Mesenchymal stem cell (in vitro differentiated cells and primary cell): ENCODE data around the gene MSGN1.

Source experiments
- DNase-seq: peaks from one replicate; pipeline ENCODE4 v3.0.0-alpha.2; 2013
- H2AFZ ChIP-seq: one replicate; pipeline ENCODE4 v1.6.1; 2013; ENCODE audit warnings: low read depth, mild to moderate bottlenecking, control low read depth, inconsistent platforms, low read length, moderate library complexity
- H2AK5ac ChIP-seq: 2 replicates; pipeline ENCODE4 v1.6.1; 2013; ENCODE audit warnings: low read length, moderate library complexity, mild to moderate bottlenecking, inconsistent platforms; ENCODE audit not compliant: severe bottlenecking
- H2BK120ac ChIP-seq: one replicate; pipeline ENCODE4 v1.6.1; 2013; ENCODE audit warnings: low read depth, mild to moderate bottlenecking, inconsistent platforms, low read length, moderate library complexity
- H2BK12ac ChIP-seq, 2 experiments: one replicate each; pipeline ENCODE4 v1.6.1; 2013; ENCODE audit warnings: inconsistent platforms in 2 of 2, low read length in 2 of 2, mild to moderate bottlenecking in 2 of 2, moderate library complexity in 2 of 2, control low read depth in 1 of 2
- H2BK15ac ChIP-seq: one replicate; pipeline ENCODE4 v1.6.1; 2013; ENCODE audit warnings: mild to moderate bottlenecking, low read depth, inconsistent platforms; ENCODE audit not compliant: poor library complexity, severe bottlenecking
- H2BK5ac ChIP-seq: 2 replicates; pipeline ENCODE4 v1.6.1; 2013; ENCODE audit warnings: low read depth, mild to moderate bottlenecking, low read length, control low read depth, inconsistent platforms; ENCODE audit not compliant: poor library complexity, severe bottlenecking
- H3K14ac ChIP-seq, 2 experiments: one replicate each; pipeline ENCODE4 v1.6.1; 2013; ENCODE audit warnings: inconsistent platforms in 2 of 2, low read length in 2 of 2, control low read depth in 1 of 2, mild to moderate bottlenecking in 1 of 2, moderate library complexity in 1 of 2
- H3K18ac ChIP-seq, 2 experiments: one replicate each; pipeline ENCODE4 v1.6.1; 2013; ENCODE audit warnings: inconsistent platforms in 2 of 2, low read length in 2 of 2, control low read depth in 1 of 2, low read depth in 1 of 2, mild to moderate bottlenecking in 1 of 2
- H3K23ac ChIP-seq, 2 experiments: one replicate each; pipeline ENCODE4 v1.6.1; 2013; ENCODE audit warnings: inconsistent platforms in 2 of 2, low read length in 2 of 2, mild to moderate bottlenecking in 2 of 2, moderate library complexity in 2 of 2, control low read depth in 1 of 2
- H3K27ac ChIP-seq: 2 replicates; pipeline ENCODE4 v1.5.1; 2013; ENCODE audit warnings: mild to moderate bottlenecking, moderate library complexity, low read length, control low read depth, inconsistent platforms; ENCODE audit not compliant: poor library complexity, severe bottlenecking
- H3K27me3 ChIP-seq, 2 experiments: 2 replicates each; pipeline versions ENCODE4 v1.6.1 to v1.7.0; 2013; ENCODE audit warnings: low read length in 2 of 2, mild to moderate bottlenecking in 2 of 2, moderate library complexity in 2 of 2, control low read depth in 1 of 2, inconsistent platforms in 1 of 2; ENCODE audit not compliant: control insufficient read depth in 1 of 2, insufficient read depth in 1 of 2
- H3K36me3 ChIP-seq, 2 experiments: 2 replicates each; pipeline versions ENCODE4 v1.6.1 to v1.7.0; 2013; ENCODE audit warnings: low read length in 2 of 2, control low read depth in 1 of 2, inconsistent platforms in 1 of 2, low read depth in 1 of 2, mild to moderate bottlenecking in 1 of 2; ENCODE audit not compliant: insufficient read depth in 2 of 2, control insufficient read depth in 1 of 2
- H3K4ac ChIP-seq, 2 experiments: one replicate each; pipeline ENCODE4 v1.6.1; 2013; ENCODE audit warnings: inconsistent platforms in 2 of 2, low read length in 2 of 2, mild to moderate bottlenecking in 2 of 2, moderate library complexity in 2 of 2, control low read depth in 1 of 2, low read depth in 1 of 2
- H3K4me1 ChIP-seq: 2 replicates; pipeline ENCODE4 v1.6.1; 2013; ENCODE audit warnings: low read depth, low read length, control low read depth; ENCODE audit not compliant: control insufficient read depth, insufficient read depth
- H3K4me2 ChIP-seq: 2 replicates; pipeline ENCODE4 v1.6.1; 2013; ENCODE audit warnings: low read length, mild to moderate bottlenecking, inconsistent platforms; ENCODE audit not compliant: poor library complexity, severe bottlenecking
- H3K4me3 ChIP-seq, 2 experiments: 2 replicates each; pipeline versions ENCODE4 v1.5.1 to v1.7.0; 2013; ENCODE audit warnings: low read length in 2 of 2, mild to moderate bottlenecking in 2 of 2, control low read depth in 1 of 2, low read depth in 1 of 2; ENCODE audit not compliant: insufficient read depth in 1 of 2
- H3K79me1 ChIP-seq: replicated peaks from 2 replicates; pipeline ENCODE4 v1.6.1; 2013; ENCODE audit warnings: mild to moderate bottlenecking, control low read depth, low read length, inconsistent platforms; ENCODE audit not compliant: poor library complexity, severe bottlenecking
- H3K9ac ChIP-seq: 2 replicates; pipeline ENCODE4 v1.7.0; 2013; ENCODE audit warnings: mild to moderate bottlenecking, low read length, moderate library complexity
- H3K9me3 ChIP-seq: 2 replicates; pipeline ENCODE4 v1.7.0; 2013; ENCODE audit warnings: mild to moderate bottlenecking, low read length; ENCODE audit not compliant: control insufficient read depth
- H4K8ac ChIP-seq: one replicate; pipeline ENCODE4 v1.6.1; 2013; ENCODE audit warnings: inconsistent platforms, mild to moderate bottlenecking, low read length, moderate library complexity
- H4K91ac ChIP-seq: one replicate; pipeline ENCODE4 v1.6.1; 2013; ENCODE audit warnings: mild to moderate bottlenecking, low read length, inconsistent platforms
- WGBS: methylation state at CpG from one replicate; pipeline ENCODE4 v1.1.7; 2013; ENCODE audit warnings: mixed read lengths; 5-methylcytosine and 5-hydroxymethylcytosine counted together

Gene MSGN1

DNA sequence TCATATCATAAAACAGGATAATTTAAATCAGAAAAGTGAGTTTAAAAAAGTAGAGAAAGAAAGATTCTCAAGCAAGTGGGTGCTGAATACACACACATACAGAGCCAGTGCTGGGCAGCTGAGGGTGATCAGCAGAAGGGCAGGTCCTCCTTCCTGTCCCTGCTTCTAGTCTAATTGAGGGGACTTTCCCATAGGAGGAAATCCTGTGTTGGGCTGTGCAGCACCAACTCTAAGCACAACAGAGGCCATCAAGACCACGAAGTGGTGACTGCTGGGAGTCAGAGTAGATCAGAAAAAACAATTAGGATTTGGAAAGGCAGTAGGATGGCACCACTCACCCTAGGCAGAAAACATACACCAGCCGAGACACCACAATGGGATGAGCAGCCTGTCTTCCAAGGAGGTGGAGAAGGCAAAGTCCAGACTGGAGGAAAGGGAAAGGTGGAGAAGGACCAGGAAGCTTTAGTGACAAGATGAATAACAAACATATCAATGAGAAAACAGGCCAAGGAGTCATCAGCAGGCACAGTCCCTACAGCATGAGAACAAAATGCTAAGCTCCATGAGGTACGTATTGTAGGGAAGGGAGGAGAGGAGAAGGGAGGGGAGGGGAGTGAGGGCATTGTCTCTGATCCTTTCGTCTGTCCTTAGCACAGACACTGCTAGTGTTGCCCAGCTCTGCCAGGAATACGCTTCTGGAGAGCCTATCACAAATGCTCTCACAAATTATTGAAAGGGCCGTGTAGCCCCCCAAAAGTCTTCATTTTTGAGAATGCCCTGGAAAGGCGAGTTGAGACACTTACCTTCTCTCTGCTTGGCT, 16.7 kb upstream of the MSGN1 start:
- H3K4ac ChIP-seq: no peak overlapping the region

DNA sequence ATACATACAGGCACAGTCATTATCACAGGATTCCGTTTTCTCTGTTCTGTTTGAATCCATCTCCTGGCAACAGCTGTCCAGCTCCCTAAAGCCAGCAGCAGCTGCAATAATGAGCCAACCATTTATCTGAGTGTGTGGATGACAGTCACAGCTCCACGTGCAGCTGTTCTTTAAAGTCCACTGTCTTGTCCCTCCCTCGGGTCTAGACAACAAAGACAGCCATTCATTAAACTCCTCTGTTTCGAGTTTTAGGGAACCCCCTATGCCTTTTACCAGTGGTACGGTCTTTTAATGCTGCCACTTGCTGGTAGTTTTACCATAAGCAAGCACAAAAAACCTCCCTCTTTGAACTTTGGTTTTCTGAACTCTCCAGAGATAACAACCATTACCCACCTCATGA, 16.0 kb upstream of the MSGN1 start:
- Histone ChIP-seq H2BK120ac (no peak overlapping the region), H3K18ac (no peak overlapping the region), H3K23ac (no peak overlapping the region), H3K27me3 (peaks cover 5 to 9% of the 10 kb centered on the region in 2 experiments), H4K8ac (no peak overlapping the region), H2BK15ac (no peak overlapping the region), H3K9me3 (no peaks in the 10 kb centered on the region), H3K9ac (no peak overlapping the region), H2BK5ac (no peak overlapping the region), H2AK5ac (no peak overlapping the region), H4K91ac (no peak overlapping the region), H3K14ac (no peak overlapping the region), H3K4ac (no peak overlapping the region), H3K36me3 (no peaks in the 10 kb centered on the region), H3K4me1 (no peaks in the 10 kb centered on the region), H3K79me1 (no peaks in the 10 kb centered on the region), H3K4me3 (no peak overlapping the region), H3K27ac (no peak overlapping the region), H2BK12ac (no peak overlapping the region), H3K4me2 (no peak overlapping the region), H2AFZ (no peak overlapping the region)
- DNase-seq: peak; percentile 65
- WGBS: 55% methylated on average over 4 of the region's 5 CpGs

More for the DNA sequence above, 16.7 kb upstream of the MSGN1 start:
- Histone ChIP-seq H3K4me1 (no peaks in the 10 kb centered on the region), H2BK5ac (no peak overlapping the region), H3K9ac (no peak overlapping the region), H2BK12ac (no peak overlapping the region), H2BK15ac (no peak overlapping the region), H4K91ac (no peak overlapping the region), H2BK120ac (no peak overlapping the region), H3K79me1 (no peaks in the 10 kb centered on the region), H3K36me3 (no peaks in the 10 kb centered on the region), H4K8ac (no peak overlapping the region), H3K14ac (no peak overlapping the region), H3K4me3 (no peak overlapping the region), H3K4me2 (no peak overlapping the region), H3K27ac (no peak overlapping the region), H3K27me3 (peaks cover 5 to 9% of the 10 kb centered on the region in 2 experiments), H3K23ac (no peak overlapping the region), H2AK5ac (no peak overlapping the region), H3K18ac (no peak overlapping the region), H2AFZ (no peak overlapping the region), H3K9me3 (no peaks in the 10 kb centered on the region)
- DNase-seq: no peak
- 68% methylated on average over 6 of the region's 7 CpGs for WGBS

DNA sequence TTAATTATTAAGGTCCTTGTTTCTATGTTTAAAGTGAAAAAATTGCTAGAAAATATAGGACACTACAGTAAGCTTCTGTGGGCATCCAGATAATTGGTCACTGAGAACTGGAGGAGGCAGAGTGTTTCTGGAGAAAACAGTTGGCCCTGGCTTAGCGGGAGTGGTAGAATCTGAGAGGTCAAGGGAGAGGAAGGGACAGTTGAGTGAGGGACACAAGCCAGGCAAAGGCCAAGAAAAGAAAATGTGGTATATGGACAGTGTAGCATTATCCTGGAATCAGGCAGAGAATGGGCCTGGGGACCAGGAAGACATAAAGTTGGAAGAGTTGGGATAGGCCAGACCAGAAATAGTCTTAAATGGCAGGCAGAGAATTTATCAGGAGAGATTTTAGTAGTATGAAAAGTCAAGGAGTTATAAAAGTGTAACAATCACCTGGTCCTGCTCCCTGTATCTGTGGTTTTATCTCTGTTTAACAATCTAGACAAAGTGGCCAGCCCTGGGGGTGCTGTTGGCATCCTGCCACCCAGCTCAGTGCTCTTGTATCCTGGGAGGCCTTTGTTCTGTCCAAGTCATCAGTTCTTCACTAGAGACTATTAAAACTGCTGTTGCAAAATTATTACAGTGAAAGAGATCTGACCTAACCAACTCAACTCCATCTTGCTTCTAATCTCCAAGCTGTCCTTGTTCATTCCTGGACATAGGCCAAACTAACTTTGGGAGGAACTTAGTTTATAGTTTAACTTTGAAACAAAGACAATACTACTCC, 15.4 kb upstream of the MSGN1 start:
- Histone ChIP-seq H3K4me1 (no peaks in the 10 kb centered on the region), H2BK12ac (peak overlapping the region in 1 of 2 experiments; percentile 8), H3K27ac (no peak overlapping the region), H3K4ac (no peak overlapping the region), H2BK5ac (no peak overlapping the region), H3K14ac (peak overlapping the region in 1 of 2 experiments; percentile 29), H2BK120ac (no peak overlapping the region), H4K91ac (no peak overlapping the region), H3K23ac (no peak overlapping the region), H3K18ac (no peak overlapping the region), H3K4me3 (no peak overlapping the region), H2AK5ac (no peak overlapping the region), H2AFZ (no peak overlapping the region), H3K9ac (no peak overlapping the region), H3K36me3 (no peaks in the 10 kb centered on the region), H3K27me3 (peaks cover 5 to 9% of the 10 kb centered on the region in 2 experiments), H3K9me3 (no peaks in the 10 kb centered on the region), H4K8ac (no peak overlapping the region), H3K79me1 (no peaks in the 10 kb centered on the region), H2BK15ac (no peak overlapping the region), H3K4me2 (no peak overlapping the region)
- whole genome bisulfite sequencing: 95% methylated on average over 1 of the region's 1 CpG
- DNase-seq: no peak

DNA sequence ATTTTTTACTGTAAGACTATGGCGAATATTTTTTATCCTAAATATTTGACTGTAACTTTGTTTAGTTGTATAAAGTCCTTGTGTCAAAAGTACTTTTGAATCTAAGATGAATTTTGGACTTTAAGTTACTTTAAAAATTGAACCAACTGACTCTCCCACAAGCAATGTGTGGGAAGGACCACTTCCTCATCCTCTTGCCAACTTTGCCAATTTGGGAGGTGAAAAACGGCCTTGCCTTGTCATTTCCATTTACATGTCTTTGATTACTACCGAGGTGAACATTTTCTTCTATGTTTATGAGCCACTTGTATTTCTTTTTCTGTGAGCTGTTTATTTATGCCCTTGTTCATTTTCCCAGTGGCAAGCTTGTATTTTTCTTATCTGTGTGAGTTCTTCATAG, 12.8 kb upstream of the MSGN1 start:
- Histone ChIP-seq H3K9me3 (no peaks in the 10 kb centered on the region), H3K4me2 (no peak overlapping the region), H3K27me3 (peaks cover 3 to 9% of the 10 kb centered on the region in 2 experiments), H3K27ac (no peak overlapping the region), H3K4ac (no peak overlapping the region), H3K23ac (no peak overlapping the region), H3K4me1 (no peaks in the 10 kb centered on the region), H2BK12ac (no peak overlapping the region), H3K18ac (no peak overlapping the region), H3K4me3 (no peak overlapping the region), H3K14ac (no peak overlapping the region), H2BK120ac (no peak overlapping the region), H2BK15ac (no peak overlapping the region), H3K36me3 (no peaks in the 10 kb centered on the region), H2AFZ (no peak overlapping the region), H3K79me1 (no peaks in the 10 kb centered on the region), H2BK5ac (no peak overlapping the region), H4K8ac (no peak overlapping the region), H2AK5ac (no peak overlapping the region), H3K9ac (no peak overlapping the region), H4K91ac (no peak overlapping the region)
- 100% methylated on average over 1 of the region's 3 CpGs for WGBS
- DNase-seq: no peak
